Keratinocyte (primary cell): ENCODE results near the gene BICRAL. TPM values are rescaled to one million over a fixed set of nuclear protein-coding genes. Genes with fewer than 3 reads are reported as not detected.

ENCODE experiments used
- DNase-seq: peaks from one replicate; pipeline ENCODE4 v3.0.0-alpha.2; 2011; ENCODE audit warnings: low read depth, missing footprints, low spot score
- FAIRE-seq: peaks from 2 replicates; lab custom pipeline; 2011; peaks lifted over from hg19 to GRCh38; lab: Jason Lieb, UNC
- H2AFZ ChIP-seq: 2 replicates; pipeline ENCODE4 v1.6.0; 2012; ENCODE audit warnings: low read length, control low read depth, inconsistent platforms; ENCODE audit not compliant: control insufficient read depth
- H3K27ac ChIP-seq: 2 replicates; pipeline ENCODE4 v1.5.1; 2011; ENCODE audit warnings: low read length; ENCODE audit not compliant: control insufficient read depth, insufficient read depth
- H3K27me3 ChIP-seq: 3 replicates; pipeline ENCODE4 v1.6.0; 2011; ENCODE audit warnings: low read length; ENCODE audit not compliant: control insufficient read depth, insufficient read depth; ENCODE audit errors: extremely low read depth
- H3K36me3 ChIP-seq, 2 experiments: 2 replicates in 1 of 2; 3 replicates in 1 of 2; pipeline ENCODE4 v1.5.1; 2011; ENCODE audit warnings: low read length in 2 of 2, mild to moderate bottlenecking in 1 of 2; ENCODE audit not compliant: control insufficient read depth in 2 of 2, insufficient read depth in 2 of 2; ENCODE audit errors: extremely low read depth in 1 of 2
- H3K4me1 ChIP-seq: 3 replicates; pipeline ENCODE4 v1.5.1; 2011; ENCODE audit warnings: low read length; ENCODE audit not compliant: control insufficient read depth, insufficient read depth; ENCODE audit errors: extremely low read depth
- H3K4me2 ChIP-seq: 3 replicates; pipeline ENCODE4 v1.6.0; 2011; ENCODE audit warnings: low read depth, low read length; ENCODE audit not compliant: control insufficient read depth, insufficient read depth; ENCODE audit errors: extremely low read depth
- H3K4me3 ChIP-seq, 3 experiments: fragments of 200-600 bp in 1 of 3; sonication (generic) in 1 of 3; 2 replicates in 2 of 3; 3 replicates in 1 of 3; pipeline ENCODE4 v1.5.1; 2011 to 2016; ENCODE audit warnings: low read length in 3 of 3, mild to moderate bottlenecking in 3 of 3, control low read depth in 2 of 3, inconsistent platforms in 1 of 3, low read depth in 1 of 3, mixed read lengths in 1 of 3, mixed run types in 1 of 3, moderate library complexity in 1 of 3; ENCODE audit not compliant: control insufficient read depth in 2 of 3, insufficient read depth in 2 of 3; ENCODE audit errors: extremely low read depth in 1 of 3
- H3K79me2 ChIP-seq: 2 replicates; pipeline ENCODE4 v1.6.0; 2012; ENCODE audit warnings: low read length; ENCODE audit not compliant: control insufficient read depth, insufficient read depth
- H3K9ac ChIP-seq: 3 replicates; pipeline ENCODE4 v1.6.0; 2011; ENCODE audit warnings: low read length; ENCODE audit not compliant: control insufficient read depth, insufficient read depth; ENCODE audit errors: extremely low read depth
- H3K9me1 ChIP-seq: 3 replicates; pipeline ENCODE4 v1.6.0; 2011; ENCODE audit warnings: low read length; ENCODE audit not compliant: control insufficient read depth, insufficient read depth; ENCODE audit errors: extremely low read depth
- H3K9me3 ChIP-seq: 2 replicates; pipeline ENCODE4 v1.5.1; 2012; ENCODE audit warnings: low read depth, low read length; ENCODE audit not compliant: control insufficient read depth
- H4K20me1 ChIP-seq: 3 replicates; pipeline ENCODE4 v1.6.0; 2011; ENCODE audit warnings: low read length; ENCODE audit not compliant: control insufficient read depth, insufficient read depth; ENCODE audit errors: extremely low read depth
- EZH2 ChIP-seq: IDR thresholded peaks from one replicate; pipeline ENCODE4 v1.6.1; 2012; ENCODE audit warnings: inconsistent platforms, mild to moderate bottlenecking, low read length, moderate library complexity
- dilution Hi-C: fragments of 300-500 bp; cut with MboI; formaldehyde crosslinking; loops from one replicate; pipeline ENCODE4 v1.7.0; 2020; ENCODE audit warnings: low sequenced_read_pairs; ENCODE audit not compliant: extremely low pct_ligation_motif_present
- polyA plus RNA-seq, 5 experiments: library from polyadenylated mRNA; depleted of rRNA in 3 of 5; stranded (reverse) in 3 of 5; stranded (forward) in 1 of 5; unstranded in 1 of 5; fragments of >200 nt; gene quantifications; 1 replicate in 1 of 5; 2 replicates in 3 of 5; 3 replicates in 1 of 5; pipeline versions ENCODE4 v1.2.1 to v1.2.3, GENCODE V29; 2011 to 2012; ENCODE audit warnings: missing spikeins in 2 of 5, low read depth in 1 of 5, low replicate concordance in 1 of 5
- TF ChIP-seq, protein P1 (sequence below), 3 experiments: IDR thresholded peaks in 1 of 3; conservative IDR thresholded peaks in 1 of 3; optimal IDR thresholded peaks in 1 of 3; 2 replicates in 2 of 3; 3 replicates in 1 of 3; pipeline versions ENCODE3 to v1.5.1; 2011; ENCODE audit warnings: low read length in 3 of 3, mild to moderate bottlenecking in 3 of 3, moderate library complexity in 2 of 3, control low read depth in 1 of 3, inconsistent platforms in 1 of 3; ENCODE audit not compliant: insufficient read depth in 2 of 3; ENCODE audit errors: extremely low read depth in 1 of 3

BICRAL gene
- polyA plus RNA-seq, 1 donor (not counting 4 experiments of a cell fraction or from before 2014, with no cell fraction given): 5.0 TPM

DNA sequence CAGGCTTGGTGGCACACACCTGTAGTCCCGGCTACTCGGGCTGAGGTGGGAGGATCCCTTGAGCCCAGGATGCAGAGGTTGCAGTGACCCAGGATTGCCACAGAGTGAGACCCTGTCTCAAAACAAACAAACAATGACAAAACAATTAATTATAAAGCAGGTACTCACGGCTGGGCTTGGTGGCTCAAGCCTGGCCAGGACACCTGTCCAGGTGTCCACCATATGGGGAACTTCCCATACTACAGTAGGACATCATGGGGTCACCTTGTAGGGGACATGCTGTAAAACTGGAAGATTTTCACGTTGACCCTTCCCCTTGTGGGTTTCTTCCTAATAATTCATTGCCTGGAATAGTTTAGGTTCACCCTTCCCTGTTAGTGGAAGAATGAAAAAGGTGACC lies 66.8 kb downstream of the BICRAL start:
- FAIRE-seq: no peak

DNA sequence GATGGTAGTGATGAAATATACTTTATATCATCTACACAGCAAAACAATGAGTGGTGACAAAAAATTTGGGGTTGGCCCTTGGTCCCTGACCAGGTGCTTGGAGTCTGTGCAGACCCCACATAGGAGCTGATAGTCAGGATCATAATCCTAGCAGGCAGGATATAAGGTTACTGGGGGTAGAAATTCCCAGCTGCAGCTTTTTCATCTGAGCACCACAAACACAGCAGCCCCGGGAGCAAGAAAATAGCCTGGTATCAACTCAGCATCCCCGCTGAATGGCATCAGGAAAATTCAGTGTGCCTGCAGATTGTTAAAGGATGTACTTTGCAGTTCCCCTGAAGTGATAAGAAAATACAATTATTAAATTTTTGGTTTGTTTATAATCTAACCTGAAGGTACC lies 69.7 kb downstream of the BICRAL start:
- Histone ChIP-seq H3K9me3 (no peaks in the 10 kb centered on the region), H3K27me3 (no peaks in the 10 kb centered on the region), H3K4me3 (no peak overlapping the region), H2AFZ (no peak overlapping the region), H3K4me1 (no peaks in the 10 kb centered on the region), H3K9me1 (no peaks in the 10 kb centered on the region), H3K27ac (no peak overlapping the region), H3K79me2 (no peaks in the 10 kb centered on the region), H3K9ac (no peak overlapping the region), H3K4me2 (no peak overlapping the region), H3K36me3 (peaks cover 2 to 4% of the 10 kb centered on the region in 2 experiments), H4K20me1 (no peaks in the 10 kb centered on the region)
- FAIRE-seq (no peak), DNase-seq (no peak)
- no peak for TF ChIP-seq EZH2
- TF ChIP-seq, protein P1, sequence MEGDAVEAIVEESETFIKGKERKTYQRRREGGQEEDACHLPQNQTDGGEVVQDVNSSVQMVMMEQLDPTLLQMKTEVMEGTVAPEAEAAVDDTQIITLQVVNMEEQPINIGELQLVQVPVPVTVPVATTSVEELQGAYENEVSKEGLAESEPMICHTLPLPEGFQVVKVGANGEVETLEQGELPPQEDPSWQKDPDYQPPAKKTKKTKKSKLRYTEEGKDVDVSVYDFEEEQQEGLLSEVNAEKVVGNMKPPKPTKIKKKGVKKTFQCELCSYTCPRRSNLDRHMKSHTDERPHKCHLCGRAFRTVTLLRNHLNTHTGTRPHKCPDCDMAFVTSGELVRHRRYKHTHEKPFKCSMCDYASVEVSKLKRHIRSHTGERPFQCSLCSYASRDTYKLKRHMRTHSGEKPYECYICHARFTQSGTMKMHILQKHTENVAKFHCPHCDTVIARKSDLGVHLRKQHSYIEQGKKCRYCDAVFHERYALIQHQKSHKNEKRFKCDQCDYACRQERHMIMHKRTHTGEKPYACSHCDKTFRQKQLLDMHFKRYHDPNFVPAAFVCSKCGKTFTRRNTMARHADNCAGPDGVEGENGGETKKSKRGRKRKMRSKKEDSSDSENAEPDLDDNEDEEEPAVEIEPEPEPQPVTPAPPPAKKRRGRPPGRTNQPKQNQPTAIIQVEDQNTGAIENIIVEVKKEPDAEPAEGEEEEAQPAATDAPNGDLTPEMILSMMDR (optimal IDR thresholded peaks at IDR 0.05 in 1 of 3, IDR thresholded peaks at IDR 0.05 in 1 of 3, conservative IDR thresholded peaks at IDR 0.05 in 1 of 3; ENCODE audit: extremely low read depth in 1 of 3, insufficient read depth in 2 of 3, low read length in 3 of 3): no peak
- dilution Hi-C loops: no loop called here

More for the DNA sequence above, 66.8 kb downstream of the BICRAL start:
- no peaks in the 10 kb centered on the region for H3K4me1 ChIP-seq
- dilution Hi-C loops: no loop called here
- no peaks in the 10 kb centered on the region for H3K9me1 ChIP-seq
- TF ChIP-seq, protein P1 (optimal IDR thresholded peaks at IDR 0.05 in 1 of 3, IDR thresholded peaks at IDR 0.05 in 1 of 3, conservative IDR thresholded peaks at IDR 0.05 in 1 of 3; ENCODE audit: extremely low read depth in 1 of 3, insufficient read depth in 2 of 3, low read length in 3 of 3): no peak
- TF ChIP-seq EZH2: no peak
- no peak overlapping the region for H2AFZ ChIP-seq
- H3K9me3 ChIP-seq: no peaks in the 10 kb centered on the region
- H3K27me3 ChIP-seq: no peaks in the 10 kb centered on the region
- no peak for DNase-seq
- H3K4me3 ChIP-seq: no peak overlapping the region
- H4K20me1 ChIP-seq: no peaks in the 10 kb centered on the region
- no peaks in the 10 kb centered on the region for H3K79me2 ChIP-seq
- H3K36me3 ChIP-seq: peaks cover 2 to 4% of the 10 kb centered on the region in 2 experiments
- H3K9ac ChIP-seq: no peak overlapping the region
- no peak overlapping the region for H3K4me2 ChIP-seq
- no peak overlapping the region for H3K27ac ChIP-seq
